Upper lobe of left lung (tissue), 4 donors: ENCODE measurements around the gene FOXP4.

Experiments
- CTCF ChIP-seq, 6 experiments: fragments of 450-650 bp in 4 of 6; fragments of 200-600 bp in 2 of 6; sonication (generic) in 2 of 6; IDR thresholded peaks; one replicate each; pipeline ENCODE4 v1.5.1; 2016 to 2019; ENCODE audit warnings: antibody characterized with exemption in 6 of 6
- POLR2AphosphoS5 ChIP-seq, 2 donors: sonication (generic); formaldehyde crosslinking; IDR thresholded peaks; one replicate each; pipeline ENCODE4 v1.5.1; 2017; ENCODE audit warnings: antibody characterized with exemption in 2 of 2

- TF ChIP-seq CTCF (IDR thresholded peaks at IDR 0.05) (no peak), POLR2AphosphoS5 (IDR thresholded peaks at IDR 0.05) (no peak)
Observed at GRCh38 chr6:41602422-41602743, 56.2 kb downstream of the FOXP4 start.
